GM10266 (cell line): ENCODE results near the gene PRICKLE2.

ENCODE experiments used
- DNase-seq: peaks from one replicate; pipeline ENCODE4 v3.0.0; 2012; ENCODE audit errors: extremely low spot score
- CTCF ChIP-seq: IDR thresholded peaks from 2 replicates; pipeline ENCODE4 v1.5.1; 2012; ENCODE audit warnings: mild to moderate bottlenecking, low read depth; ENCODE audit not compliant: control insufficient read depth, insufficient read depth; ENCODE audit errors: missing control alignments

PRICKLE2 gene

GRCh38 chr3:64072126-64072525 is 153.1 kb downstream of the PRICKLE2 start:
- no peak for TF ChIP-seq CTCF
- DNase-seq, result no peak

DNA sequence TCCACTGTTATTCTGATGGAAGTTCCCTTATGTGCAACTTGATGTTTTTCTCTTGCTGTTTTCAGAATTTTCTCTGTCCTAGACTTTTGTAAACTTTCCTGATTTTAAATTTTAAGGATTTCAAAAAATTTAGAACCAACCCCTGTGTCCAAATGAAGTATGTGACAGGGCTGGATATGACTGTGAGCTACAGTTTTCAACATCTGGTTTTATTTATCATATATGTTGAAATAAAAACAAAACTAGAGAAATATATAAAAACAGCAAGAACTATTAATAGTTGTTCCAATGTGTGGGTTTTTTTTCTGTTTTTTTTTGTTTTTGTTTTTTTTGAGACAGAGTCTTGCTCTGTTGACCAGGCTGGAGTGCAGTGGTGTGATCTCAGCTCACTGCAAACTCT is 154.6 kb downstream of the PRICKLE2 start:
- DNase-seq, result no peak

DNA sequence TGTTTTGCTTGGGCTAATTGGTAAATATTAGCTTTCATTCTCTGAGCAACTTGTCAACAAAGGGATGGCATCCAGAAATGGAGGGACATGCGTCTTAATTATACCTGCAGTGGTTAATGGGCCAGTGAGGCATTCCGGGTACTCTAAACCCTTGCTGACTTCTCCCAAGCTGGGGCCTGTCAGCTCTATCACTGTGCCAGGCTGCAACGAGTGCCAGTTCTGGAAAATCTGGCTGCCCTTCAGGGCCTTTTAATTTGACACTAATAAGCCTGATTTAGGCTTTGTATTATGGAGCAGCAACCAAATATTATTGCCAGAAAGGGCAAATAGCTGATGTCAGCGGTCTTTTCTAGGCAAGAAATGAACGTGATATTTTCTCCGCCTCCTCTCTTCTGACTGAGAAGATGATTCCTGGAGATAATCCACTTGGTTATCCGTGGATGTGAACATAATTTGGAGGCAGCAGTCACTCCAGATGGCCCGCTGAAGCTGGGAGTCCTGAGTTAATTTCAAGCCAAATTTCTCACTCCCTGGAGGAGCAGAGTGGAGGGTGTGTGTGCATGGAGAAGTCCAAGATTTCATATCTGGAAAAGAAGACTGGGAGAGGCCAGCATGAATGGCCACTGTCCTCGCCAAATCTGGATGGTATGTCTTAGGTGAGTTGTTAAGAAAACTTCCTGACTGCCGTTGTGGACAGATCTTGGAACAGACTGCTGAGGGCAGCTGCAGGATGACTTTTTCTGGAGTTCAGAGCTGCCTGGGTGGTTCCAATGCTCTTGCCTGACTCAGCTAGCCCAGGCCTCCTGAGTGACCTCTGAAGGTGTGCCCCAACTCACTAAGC is 157.5 kb downstream of the PRICKLE2 start:
- no peak for DNase-seq
- no peak for TF ChIP-seq CTCF

More for the DNA sequence above, 154.6 kb downstream of the PRICKLE2 start:
- TF ChIP-seq CTCF, result no peak

DNA sequence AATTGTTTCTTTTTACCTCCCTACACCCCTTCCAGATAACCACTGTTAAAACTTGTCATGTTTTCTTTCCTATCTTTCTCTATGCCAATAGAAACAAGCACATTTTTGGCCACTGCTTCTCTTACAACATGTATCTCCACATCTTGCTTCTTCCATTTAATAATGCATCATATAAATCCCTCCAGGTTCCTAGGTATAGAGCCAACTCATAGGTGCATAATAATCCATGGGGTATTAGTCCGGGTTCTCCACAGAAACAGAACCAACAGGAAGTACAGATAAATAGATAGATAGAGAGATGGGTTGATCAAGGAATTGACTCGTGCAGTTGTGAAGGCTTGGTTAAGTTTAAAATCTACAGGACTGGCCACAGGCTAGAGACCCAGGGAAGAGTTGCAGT is 160.5 kb downstream of the PRICKLE2 start:
- no peak for TF ChIP-seq CTCF
- DNase-seq, result no peak

DNA sequence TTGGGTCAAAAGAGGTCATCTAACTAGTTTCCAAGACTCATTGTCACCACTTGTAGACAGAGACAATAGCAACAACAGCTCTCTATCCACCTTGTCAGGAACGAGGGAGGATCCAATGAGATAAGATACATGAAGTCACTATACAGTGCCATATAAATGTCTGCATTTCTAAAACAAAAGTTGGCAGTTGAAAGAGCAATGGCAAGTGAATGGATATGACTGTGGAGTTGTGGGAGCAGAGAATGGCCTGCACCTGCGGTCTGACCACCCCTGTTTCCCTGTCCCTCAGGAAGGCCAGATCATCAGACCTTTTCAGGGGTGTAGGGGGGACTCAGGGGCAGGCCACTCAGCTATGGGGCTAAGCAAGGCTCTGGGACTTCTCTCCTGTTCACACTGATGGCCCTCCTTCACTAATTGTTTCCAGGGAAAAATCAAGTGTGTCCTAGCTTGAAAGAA is 161.3 kb downstream of the PRICKLE2 start:
- no peak for DNase-seq
- TF ChIP-seq CTCF, result no peak

GRCh38 chr3:64063207-64063982 is 161.9 kb downstream of the PRICKLE2 start:
- no peak for DNase-seq
- no peak for TF ChIP-seq CTCF

- no peak for TF ChIP-seq CTCF
- DNase-seq, result no peak
These were observed 163.6 kb downstream of the PRICKLE2 start for GRCh38 chr3:64061628-64062027.
